ENCODE measurements around the gene PRPH2. TPM values are rescaled to one million over a fixed set of nuclear protein-coding genes. Genes with fewer than 3 reads are reported as not detected.

PRPH2 gene
- total and polyA plus RNA-seq, 11 donors = 0.23 to 2.6 (median 0.91) TPM

GRCh38 chr6:42726026-42726425, 3.6 kb upstream of the PRPH2 start:
- H3K27me3 ChIP-seq = no peaks in the 10 kb centered on the region
- peaks cover 0 to 18% (median 11%) of the 10 kb centered on the region in 12 donors for H3K4me1 ChIP-seq
- DNase-seq = no peak
- H3K36me3 ChIP-seq = peaks cover 0 to 3% (median 0%) of the 10 kb centered on the region in 9 donors
- no peak for ATAC-seq
- H3K9me3 ChIP-seq = no peaks in the 10 kb centered on the region
- H3K4me3 ChIP-seq = peak overlapping the region in 9 of 12 donors; percentile 51 to 71 (median 61)
- peak overlapping the region; percentile 2 to 90 (median 72) for H3K27ac ChIP-seq
- TF ChIP-seq CTCF (IDR thresholded peaks at IDR 0.05) = no peak
- TF ChIP-seq POLR2A (IDR thresholded peaks at IDR 0.05) = no peak
- intact Hi-C loops (cut with DNase I) = loop anchor here (1.0 to 10.0 kb wide), 11 partner anchors 21 to 153 kb away; partner anchors contain the start of genes RPL7L1 (in 8 of the 10) and TBCC (in 1 of the 10)

- Histone ChIP-seq H3K36me3 (peaks cover 0 to 3% (median 0%) of the 10 kb centered on the region in 9 donors), H3K27me3 (no peaks in the 10 kb centered on the region), H3K9me3 (no peaks in the 10 kb centered on the region), H3K4me1 (peaks cover 0 to 18% (median 11%) of the 10 kb centered on the region in 12 donors), H3K27ac (no peak overlapping the region), H3K4me3 (no peak overlapping the region)
- intact Hi-C loops (cut with DNase I) = loop anchor here in 9 of 10 donors (5.0 to 10.0 kb wide), 5 partner anchors 33 to 152 kb away; partner anchors contain the start of gene RPL7L1 (in 7 of the 9)
- no peak for DNase-seq
- TF ChIP-seq POLR2A (IDR thresholded peaks at IDR 0.05) = no peak
- no peak for TF ChIP-seq CTCF (IDR thresholded peaks at IDR 0.05)
- no peak for ATAC-seq
These were observed 2.4 kb upstream of the PRPH2 start for GRCh38 chr6:42724825-42725224.

- Histone ChIP-seq H3K36me3 (peaks cover 0 to 3% (median 0%) of the 10 kb centered on the region in 9 donors), H3K4me1 (peaks cover 0 to 2% (median 0%) of the 10 kb centered on the region in 12 donors), H3K27ac (no peak overlapping the region), H3K4me3 (no peak overlapping the region), H3K9me3 (no peaks in the 10 kb centered on the region), H3K27me3 (no peaks in the 10 kb centered on the region)
- WGBS, 4 donors = 73 to 82% (median 80%) methylated on average over 7 to 8 of the region's 8 CpGs
- intact Hi-C loops (cut with DNase I) = loop anchor here in 2 of 10 donors (10.0 kb wide), 2 partner anchors 94 to 154 kb away; partner anchors contain the start of gene RPL7L1 (in 1 of the 2)
- DNase-seq = no peak
- no peak for ATAC-seq
- no peak for TF ChIP-seq CTCF (IDR thresholded peaks at IDR 0.05)
- TF ChIP-seq POLR2A (IDR thresholded peaks at IDR 0.05) = no peak
These were observed 1.7 kb downstream of the PRPH2 start for GRCh38 chr6:42720739-42721138.

DNA sequence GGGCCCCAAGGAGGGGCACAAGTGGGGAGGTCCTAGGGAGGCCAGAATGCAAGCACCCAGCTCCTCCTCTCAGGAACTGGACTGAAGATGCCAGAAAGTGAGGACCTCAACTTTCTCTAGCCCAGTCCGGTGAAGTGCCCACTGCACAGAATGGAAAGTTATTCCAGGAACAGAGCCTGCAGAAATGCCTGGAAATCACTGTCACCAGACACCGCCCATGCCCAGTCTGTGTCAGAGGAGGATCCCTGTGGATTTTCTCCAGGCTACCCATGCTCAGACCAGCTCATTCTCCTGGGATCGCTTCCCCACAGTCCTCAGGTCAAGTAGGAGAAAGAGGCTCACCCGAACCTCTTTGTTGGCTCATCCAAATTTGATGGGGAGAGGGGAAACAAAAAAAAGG, 6.5 kb downstream of the PRPH2 start:
- Histone ChIP-seq H3K4me1 (no peaks in the 10 kb centered on the region), H3K27me3 (no peaks in the 10 kb centered on the region), H3K4me3 (no peak overlapping the region), H3K27ac (no peak overlapping the region), H3K36me3 (no peaks in the 10 kb centered on the region), H3K9me3 (peaks cover 0 to 11% (median 6%) of the 10 kb centered on the region in 12 donors)
- ATAC-seq (no peak), DNase-seq (no peak)
- TF ChIP-seq POLR2A (IDR thresholded peaks at IDR 0.05) = no peak
- TF ChIP-seq CTCF (IDR thresholded peaks at IDR 0.05) = no peak
- 87 to 93% (median 89%) methylated on average over 3 to 4 of the region's 4 CpGs for WGBS, 4 donors
- intact Hi-C loops (cut with DNase I) = no loop called here

All from heart left ventricle (tissue), 16 donors.